ENCODE data around the gene USE1.

Gene USE1

GRCh38 chr19:17256130-17256529 lies 41.0 kb downstream of the USE1 start:
- no peak for DNase-seq (ENCODE audit: low read depth, low spot score)

GRCh38 chr19:17259118-17259780 lies 44.1 kb downstream of the USE1 start:
- peak; percentile 60 for DNase-seq (ENCODE audit: low read depth, low spot score)

GRCh38 chr19:17259934-17260333 lies 44.8 kb downstream of the USE1 start:
- no peak for DNase-seq (ENCODE audit: low read depth, low spot score)

GRCh38 chr19:17260842-17261325 lies 45.7 kb downstream of the USE1 start:
- peak; percentile 72 for DNase-seq (ENCODE audit: low read depth, low spot score)

DNA sequence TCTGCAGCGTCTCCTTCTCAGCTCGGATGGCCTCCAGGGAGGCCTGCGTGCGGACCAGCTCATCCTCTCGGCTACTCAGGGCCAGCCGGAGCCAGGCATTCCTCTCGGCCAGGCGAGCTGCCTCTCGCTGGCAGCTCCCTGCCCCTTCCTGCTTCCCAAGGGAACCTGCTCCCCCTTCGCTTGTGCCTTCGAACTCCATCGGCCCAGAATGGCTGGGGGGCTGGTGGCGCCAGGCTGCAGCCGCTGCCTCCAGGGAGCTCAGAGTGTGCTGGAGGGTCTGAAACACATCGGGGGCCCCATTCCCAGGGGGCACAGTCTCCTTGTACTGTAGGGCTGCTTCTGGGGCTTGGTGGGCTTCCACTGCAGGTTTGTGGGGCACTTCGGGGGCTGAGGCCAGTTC lies 47.4 kb downstream of the USE1 start:
- no peak for DNase-seq (ENCODE audit: low read depth, low spot score)

- DNase-seq (ENCODE audit: low read depth, low spot score) = no peak
Measured at GRCh38 chr19:17263712-17264640, 48.8 kb downstream of the USE1 start.

- DNase-seq (ENCODE audit: low read depth, low spot score) = no peak
Measured at GRCh38 chr19:17264641-17264979, 49.5 kb downstream of the USE1 start, which contains the start of gene USHBP1. Gene USHBP1 (minus strand): TSS chr19:17264745. CDS start chr19:17264299, 446 bp downstream.

DNA sequence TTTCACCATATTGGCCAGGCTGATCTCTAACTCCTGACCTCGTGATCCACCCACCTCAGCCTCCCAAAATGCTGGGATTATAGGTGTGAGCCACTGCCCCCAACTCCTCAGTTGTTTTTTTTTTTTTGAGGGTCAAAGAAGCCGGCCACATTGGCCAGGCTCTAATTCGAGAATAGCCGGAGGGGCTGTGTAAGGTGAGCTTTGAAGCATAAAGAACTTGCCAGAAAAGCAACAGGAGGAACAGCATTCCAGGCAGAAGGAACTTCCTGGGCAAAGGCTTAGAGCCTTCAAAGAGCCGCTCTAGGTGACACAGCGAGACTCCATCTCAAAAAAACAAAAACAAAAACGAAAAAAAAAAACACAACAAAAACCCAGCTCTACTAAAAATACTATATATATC lies 50.9 kb downstream of the USE1 start:
- DNase-seq (ENCODE audit: low read depth, low spot score) = no peak

DNA sequence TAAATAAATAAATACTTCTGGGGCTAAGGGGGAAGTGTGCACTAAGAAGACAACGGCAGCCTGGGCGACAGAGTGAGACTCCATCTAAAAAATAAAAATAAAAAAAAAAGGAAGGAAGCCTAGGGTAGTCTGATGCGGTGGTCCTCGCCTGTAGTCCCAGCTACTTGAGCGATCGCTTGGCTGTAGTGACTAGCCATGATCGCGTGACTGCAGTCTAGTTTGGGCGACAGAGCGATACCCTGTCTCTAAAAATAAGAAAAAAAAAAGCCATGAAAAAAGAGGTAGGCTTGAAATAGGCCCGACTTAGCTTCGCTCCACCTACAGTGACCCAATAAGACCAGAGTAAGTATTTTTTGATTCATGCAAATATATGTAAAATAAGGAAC lies 51.4 kb downstream of the USE1 start:
- no peak for DNase-seq (ENCODE audit: low read depth, low spot score)

- DNase-seq (ENCODE audit: low read depth, low spot score) = peak; percentile 99
Measured at GRCh38 chr19:17266975-17267788, 52.0 kb downstream of the USE1 start, which contains the start of gene BABAM1. Gene BABAM1 (plus strand): TSS chr19:17267443. CDS start chr19:17268807, 1,364 bp downstream.

DNA sequence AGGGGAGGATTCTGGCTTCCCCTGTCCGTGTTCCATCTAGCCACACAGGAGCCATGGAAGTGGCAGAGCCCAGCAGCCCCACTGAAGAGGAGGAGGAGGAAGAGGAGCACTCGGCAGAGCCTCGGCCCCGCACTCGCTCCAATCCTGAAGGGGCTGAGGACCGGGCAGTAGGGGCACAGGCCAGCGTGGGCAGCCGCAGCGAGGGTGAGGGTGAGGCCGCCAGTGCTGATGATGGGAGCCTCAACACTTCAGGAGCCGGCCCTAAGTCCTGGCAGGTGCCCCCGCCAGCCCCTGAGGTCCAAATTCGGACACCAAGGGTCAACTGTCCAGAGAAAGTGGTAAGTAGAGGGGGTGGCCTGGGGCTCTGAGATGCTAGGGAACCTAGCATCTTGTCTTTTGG lies 53.6 kb downstream of the USE1 start:
- no peak for DNase-seq (ENCODE audit: low read depth, low spot score)
